ENCODE results near the gene TTC3. TPM values are rescaled to one million over a fixed set of nuclear protein-coding genes. Genes with fewer than 3 reads are reported as not detected.
A peak's percentile ranks its signal among the peaks of the same experiment; 100 is the strongest.

The TTC3 gene
- total RNA-seq, 1 donor from 2014 or later = 216 TPM

GRCh38 chr21:37197746-37198145 lies 124.7 kb downstream of the TTC3 start:
- no peak for TF ChIP-seq CTCF (conservative IDR thresholded peaks at IDR 0.05)
- Mint-ChIP-seq H3K36me3 (ENCODE audit: low read depth) (peaks cover 38% of the 10 kb centered on the region), H3K9me3 (no peaks in the 10 kb centered on the region), H3K27ac (ENCODE audit: unreplicated experiment) (no peak overlapping the region), H3K27me3 (ENCODE audit: low read depth) (no peaks in the 10 kb centered on the region), H3K4me3 (no peak overlapping the region), H3K4me1 (peaks cover 43% of the 10 kb centered on the region)
- DNase-seq (ENCODE audit: low read depth, low spot score) = no peak

GRCh38 chr21:37199057-37199924 lies 126.2 kb downstream of the TTC3 start:
- Mint-ChIP-seq H3K27ac (ENCODE audit: unreplicated experiment) (peak overlapping the region; percentile 89), H3K4me3 (no peak overlapping the region), H3K36me3 (ENCODE audit: low read depth) (peaks cover 34% of the 10 kb centered on the region), H3K4me1 (peaks cover 41% of the 10 kb centered on the region), H3K9me3 (no peaks in the 10 kb centered on the region), H3K27me3 (ENCODE audit: low read depth) (no peaks in the 10 kb centered on the region)
- no peak for TF ChIP-seq CTCF (conservative IDR thresholded peaks at IDR 0.05)
- DNase-seq (ENCODE audit: low read depth, low spot score) = no peak

GRCh38 chr21:37200641-37201480 lies 127.8 kb downstream of the TTC3 start:
- Mint-ChIP-seq H3K36me3 (ENCODE audit: low read depth) (peaks cover 33% of the 10 kb centered on the region), H3K4me1 (peaks cover 41% of the 10 kb centered on the region), H3K9me3 (no peaks in the 10 kb centered on the region), H3K27ac (ENCODE audit: unreplicated experiment) (peak overlapping the region; percentile 77), H3K27me3 (ENCODE audit: low read depth) (no peaks in the 10 kb centered on the region), H3K4me3 (no peak overlapping the region)
- no peak for DNase-seq (ENCODE audit: low read depth, low spot score)
- TF ChIP-seq CTCF (conservative IDR thresholded peaks at IDR 0.05) = no peak

- Mint-ChIP-seq H3K4me1 (peaks cover 49% of the 10 kb centered on the region), H3K27ac (ENCODE audit: unreplicated experiment) (peak overlapping the region; percentile 68), H3K27me3 (ENCODE audit: low read depth) (no peaks in the 10 kb centered on the region), H3K4me3 (peak overlapping the region; percentile 6), H3K9me3 (no peaks in the 10 kb centered on the region), H3K36me3 (ENCODE audit: low read depth) (peaks cover 36% of the 10 kb centered on the region)
- TF ChIP-seq CTCF (conservative IDR thresholded peaks at IDR 0.05) = no peak
- DNase-seq (ENCODE audit: low read depth, low spot score) = no peak
Measured at GRCh38 chr21:37202221-37203110, 129.4 kb downstream of the TTC3 start.

GRCh38 chr21:37204580-37204979 lies 131.5 kb downstream of the TTC3 start:
- TF ChIP-seq CTCF (conservative IDR thresholded peaks at IDR 0.05) = no peak
- Mint-ChIP-seq H3K27me3 (ENCODE audit: low read depth) (peaks cover 7% of the 10 kb centered on the region), H3K4me3 (no peak overlapping the region), H3K36me3 (ENCODE audit: low read depth) (peaks cover 34% of the 10 kb centered on the region), H3K27ac (ENCODE audit: unreplicated experiment) (no peak overlapping the region), H3K4me1 (peaks cover 47% of the 10 kb centered on the region), H3K9me3 (peaks cover 5% of the 10 kb centered on the region)
- no peak for DNase-seq (ENCODE audit: low read depth, low spot score)
